Spinal cord (tissue), 10 donors: ENCODE results near the gene DOCK7. TPM values are rescaled to one million over a fixed set of nuclear protein-coding genes. Genes with fewer than 3 reads are reported as not detected.
"Not testable (repeated sequence)": the region's sequence is repeated elsewhere in the genome, so short reads cannot be mapped to it uniquely, and the experiment has no call there.

Experiments used
- DNase-seq, 6 donors: peaks; one replicate each; pipeline versions ENCODE4 v3.0.0 to v3.0.0-alpha.2; 2013 to 2015; ENCODE audit warnings: low spot score in 6 of 6, low read depth in 4 of 6
- H3K27ac ChIP-seq: one replicate; pipeline ENCODE4 v1.5.1; 2013; ENCODE audit warnings: low read depth, low read length, control low read depth
- H3K27me3 ChIP-seq: one replicate; pipeline ENCODE4 v1.6.1; 2013; ENCODE audit warnings: low read length; ENCODE audit not compliant: control insufficient read depth, insufficient read depth
- H3K36me3 ChIP-seq: one replicate; pipeline ENCODE4 v1.6.1; 2013; ENCODE audit warnings: low read length; ENCODE audit not compliant: control insufficient read depth, insufficient read depth
- H3K4me1 ChIP-seq: one replicate; pipeline ENCODE4 v1.6.1; 2013; ENCODE audit warnings: low read length; ENCODE audit not compliant: control insufficient read depth, insufficient read depth
- H3K4me3 ChIP-seq: one replicate; pipeline ENCODE4 v1.5.1; 2013; ENCODE audit warnings: low read depth, low read length, control low read depth
- H3K9me3 ChIP-seq: one replicate; pipeline ENCODE4 v1.6.1; 2013; ENCODE audit warnings: low read length; ENCODE audit not compliant: control insufficient read depth, insufficient read depth
- WGBS: methylation state at CpG from one replicate; pipeline ENCODE4 v1.1.5; 2013; ENCODE audit warnings: missing lambda C conversion rate; ENCODE audit not compliant: insufficient coverage; 5-methylcytosine and 5-hydroxymethylcytosine counted together
- polyA plus RNA-seq, 2 donors: library from polyadenylated mRNA; unstranded; fragments of 120-200 nt; gene quantifications; one replicate each; pipeline ENCODE4 v1.2.1, GENCODE V29; 2013; ENCODE audit not compliant: insufficient read length in 2 of 2
- total RNA-seq, 2 donors: library from RNA; depleted of rRNA in 1 of 2; stranded (reverse); fragments of 120-200 nt in 1 of 2; fragments of >200 nt in 1 of 2; gene quantifications; one replicate each; pipeline versions ENCODE4 v1.2.3 to v1.2.4, GENCODE V29; 2013 to 2014
- donor health status: healthy.

Gene DOCK7
- total and polyA plus RNA-seq, 4 donors: 42.3 to 158 (median 67.4) TPM

DNA sequence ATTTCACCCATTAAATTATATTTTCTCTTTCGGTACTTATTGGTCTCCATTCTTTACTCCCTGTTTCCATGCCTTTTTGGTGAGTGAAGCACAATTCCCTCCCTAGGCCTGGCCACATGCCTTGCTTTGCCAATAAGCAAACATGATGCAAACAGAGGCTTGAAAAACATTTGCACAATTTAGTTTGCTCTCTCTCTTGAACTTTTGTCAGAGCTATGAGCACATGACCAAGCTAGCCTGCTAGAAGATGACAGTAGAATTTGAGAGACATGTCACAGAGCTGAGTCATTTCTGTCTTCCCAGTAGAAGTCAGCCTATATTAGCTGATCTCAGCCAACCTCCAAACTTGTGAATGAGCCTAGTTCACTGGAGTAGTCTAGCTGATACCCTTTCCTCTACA, 66.3 kb downstream of the DOCK7 start:
- Histone ChIP-seq H3K27ac (no peak overlapping the region), H3K4me1 (no peaks in the 10 kb centered on the region), H3K27me3 (no peaks in the 10 kb centered on the region), H3K36me3 (peaks cover 3% of the 10 kb centered on the region), H3K4me3 (no peak overlapping the region), H3K9me3 (no peaks in the 10 kb centered on the region)
- 100% methylated on average over 1 of the region's 1 CpG for WGBS
- no peak for DNase-seq

- Histone ChIP-seq H3K27me3 (no peaks in the 10 kb centered on the region), H3K36me3 (no peaks in the 10 kb centered on the region), H3K9me3 (no peaks in the 10 kb centered on the region), H3K4me1 (no peaks in the 10 kb centered on the region), H3K4me3 (no peak overlapping the region), H3K27ac (no peak overlapping the region)
- no peak for DNase-seq
- WGBS: no CpG with 5 or more reads among the region's 1 CpG
Observed at GRCh38 chr1:62613890-62614289, 74.3 kb downstream of the DOCK7 start.

GRCh38 chr1:62613325-62613727, 74.9 kb downstream of the DOCK7 start:
- Histone ChIP-seq H3K9me3 (no peaks in the 10 kb centered on the region), H3K4me3 (no peak overlapping the region), H3K27me3 (no peaks in the 10 kb centered on the region), H3K4me1 (no peaks in the 10 kb centered on the region), H3K36me3 (no peaks in the 10 kb centered on the region), H3K27ac (no peak overlapping the region)
- no peak for DNase-seq
- WGBS: no CpG with 5 or more reads among the region's 5 CpGs

GRCh38 chr1:62612770-62613169, 75.4 kb downstream of the DOCK7 start:
- WGBS: 100% methylated on average over 1 of the region's 2 CpGs
- no peak overlapping the region for H3K4me3 ChIP-seq

DNA sequence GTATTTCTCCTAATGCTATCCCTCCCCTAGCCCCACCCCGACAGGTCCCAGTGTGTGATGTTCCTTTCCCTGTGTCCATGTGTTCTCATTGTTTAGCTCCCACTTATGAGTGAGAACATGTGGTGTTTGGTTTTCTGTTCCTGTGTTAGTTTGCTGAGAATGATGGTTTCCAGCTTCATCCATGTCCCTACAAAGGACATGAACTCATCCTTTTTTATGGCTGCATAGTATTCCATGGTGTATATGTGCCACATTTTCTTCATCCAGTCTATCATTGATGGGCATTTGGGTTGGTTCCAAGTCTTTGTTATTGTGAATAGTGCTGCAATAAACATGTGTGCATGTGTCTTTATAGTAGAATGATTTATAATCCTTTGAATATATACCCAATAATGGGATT, 77.6 kb downstream of the DOCK7 start:
- DNase-seq, H3K27ac ChIP-seq, H3K4me1 ChIP-seq, H3K27me3 ChIP-seq, H3K9me3 ChIP-seq, H3K36me3 ChIP-seq, H3K4me3 ChIP-seq: not testable (repeated sequence)
- no CpG with 5 or more reads among the region's 1 CpG for WGBS

More at GRCh38 chr1:62612770-62613169, 75.4 kb downstream of the DOCK7 start:
- no peaks in the 10 kb centered on the region for H3K27me3 ChIP-seq
- H3K27ac ChIP-seq: no peak overlapping the region
- H3K9me3 ChIP-seq: no peaks in the 10 kb centered on the region
- no peak for DNase-seq
- H3K4me1 ChIP-seq: no peaks in the 10 kb centered on the region
- no peaks in the 10 kb centered on the region for H3K36me3 ChIP-seq

- no peak overlapping the region for H3K27ac ChIP-seq
- H3K4me3 ChIP-seq: no peak overlapping the region
- H3K9me3 ChIP-seq: no peaks in the 10 kb centered on the region
- H3K27me3 ChIP-seq: no peaks in the 10 kb centered on the region
- no peak for DNase-seq
- no peaks in the 10 kb centered on the region for H3K36me3 ChIP-seq
- no peaks in the 10 kb centered on the region for H3K4me1 ChIP-seq
Observed at GRCh38 chr1:62608905-62609304, 79.3 kb downstream of the DOCK7 start.

- H3K27me3 ChIP-seq: no peaks in the 10 kb centered on the region
- DNase-seq: no peak
- H3K9me3 ChIP-seq: no peaks in the 10 kb centered on the region
- H3K4me3 ChIP-seq: no peak overlapping the region
- H3K36me3 ChIP-seq: no peaks in the 10 kb centered on the region
- whole genome bisulfite sequencing: no CpG with 5 or more reads among the region's 2 CpGs
- H3K27ac ChIP-seq: no peak overlapping the region
- H3K4me1 ChIP-seq: no peaks in the 10 kb centered on the region
Observed at GRCh38 chr1:62601457-62601856, 86.7 kb downstream of the DOCK7 start.

GRCh38 chr1:62599044-62599443, 89.1 kb downstream of the DOCK7 start:
- Histone ChIP-seq H3K4me1 (no peaks in the 10 kb centered on the region), H3K9me3 (no peaks in the 10 kb centered on the region), H3K36me3 (no peaks in the 10 kb centered on the region), H3K4me3 (no peak overlapping the region), H3K27ac (no peak overlapping the region), H3K27me3 (no peaks in the 10 kb centered on the region)
- 97% methylated on average over 5 of the region's 5 CpGs for WGBS
- no peak for DNase-seq

DNA sequence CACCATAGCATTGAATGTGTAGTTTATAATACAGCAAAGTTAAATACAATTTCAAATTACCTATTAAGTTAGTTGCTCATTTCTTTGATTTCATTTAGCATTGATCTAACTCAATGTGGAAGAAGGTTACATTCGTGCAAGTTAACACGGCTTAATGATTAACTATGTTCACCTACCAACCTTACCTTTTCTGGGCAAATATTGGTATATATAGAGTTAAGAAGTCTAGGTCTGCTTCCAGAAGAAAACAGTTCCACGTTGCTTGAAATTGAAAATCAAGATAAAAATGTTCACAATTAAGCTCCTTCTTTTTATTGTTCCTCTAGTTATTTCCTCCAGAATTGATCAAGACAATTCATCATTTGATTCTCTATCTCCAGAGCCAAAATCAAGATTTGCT, 90.9 kb downstream of the DOCK7 start, which contains the start of gene ANGPTL3:
ANGPTL3 (plus strand) TSS at position 240 of the 400 bp plus-strand sequence; CDS start at position 287, 47 bp downstream.
- Histone ChIP-seq H3K4me3 (no peak within 1 kb of the TSS), H3K27me3 (no peaks in the 10 kb centered on the region), H3K36me3 (no peaks in the 10 kb centered on the region), H3K27ac (no peak within 1 kb of the TSS), H3K9me3 (no peaks in the 10 kb centered on the region), H3K4me1 (no peaks in the 10 kb centered on the region)
- no peak for DNase-seq
- WGBS: no CpG with 5 or more reads among the region's 3 CpGs

- 100% methylated on average over 2 of the region's 3 CpGs for WGBS
- no peaks in the 10 kb centered on the region for H3K36me3 ChIP-seq
- DNase-seq: no peak
- no peaks in the 10 kb centered on the region for H3K27me3 ChIP-seq
- peaks cover 2% of the 10 kb centered on the region for H3K9me3 ChIP-seq
- no peak overlapping the region for H3K4me3 ChIP-seq
- H3K4me1 ChIP-seq: no peaks in the 10 kb centered on the region
- no peak overlapping the region for H3K27ac ChIP-seq
Observed at GRCh38 chr1:62595647-62596046, 92.5 kb downstream of the DOCK7 start.
